HEK293 (cell line): ENCODE data around the gene CAPN5.

ENCODE experiments used
- CTCF ChIA-PET: fragments of 350-600 bp; formaldehyde crosslinking; extraction: SDS; loops from one replicate; lab custom pipeline; 2021; ENCODE audit warnings: antibody characterized with exemption; lab: Yijun Ruan, JAX
- POLR2A ChIA-PET: fragments of 300-600 bp; formaldehyde crosslinking; extraction: SDS; loops from one replicate; lab custom pipeline; 2020; ENCODE audit warnings: antibody characterized with exemption, inconsistent platforms; lab: Yijun Ruan, JAX
- H3K27ac ChIP-seq: fragments of 200-500 bp; sonication (Bioruptor generic); 2 replicates; pipeline ENCODE4 v1.5.1; 2014; ENCODE audit warnings: low read depth, low read length, control low read depth, inconsistent platforms; ENCODE audit errors: extremely low read depth
- H3K36me3 ChIP-seq, 2 experiments: fragments of 200-500 bp in 1 of 2; sonication (Bioruptor generic) in 1 of 2; 1 replicate in 1 of 2; 2 replicates in 1 of 2; pipeline ENCODE4 v1.5.1; 2014 to 2017; ENCODE audit warnings: inconsistent platforms in 2 of 2, low read length in 2 of 2; ENCODE audit not compliant: control insufficient read depth in 2 of 2, insufficient read depth in 1 of 2
- H3K4me1 ChIP-seq: fragments of 200-500 bp; sonication (Bioruptor generic); 2 replicates; pipeline ENCODE4 v1.5.1; 2014; ENCODE audit warnings: mild to moderate bottlenecking, low read length, inconsistent platforms; ENCODE audit not compliant: control insufficient read depth, insufficient read depth
- H3K4me3 ChIP-seq: 2 replicates; pipeline ENCODE4 v1.5.1; 2011; ENCODE audit warnings: low read depth, mild to moderate bottlenecking, control low read depth, low read length, moderate library complexity
- H3K9me3 ChIP-seq: fragments of 200-500 bp; sonication (Bioruptor generic); 2 replicates; pipeline ENCODE4 v1.5.1; 2014; ENCODE audit warnings: low read depth, low read length, inconsistent platforms; ENCODE audit not compliant: control insufficient read depth, insufficient read depth
- BCL11B ChIP-seq: fragments of 450-650 bp; formaldehyde crosslinking; IDR thresholded peaks from 2 replicates; pipeline ENCODE4 v1.5.1; 2016; ENCODE audit warnings: low read depth, missing biosample characterization, missing genetic modification characterization
- HIC1 ChIP-seq: fragments of 450-650 bp; formaldehyde crosslinking; IDR thresholded peaks from 2 replicates; pipeline ENCODE4 v1.5.1; 2016; ENCODE audit warnings: missing biosample characterization, missing genetic modification characterization
- HOXA7 ChIP-seq: sonication (generic); formaldehyde crosslinking; IDR thresholded peaks from 2 replicates; pipeline ENCODE4 v1.8.1; 2022; ENCODE audit warnings: missing genetic modification reagents, borderline replicate concordance
- KLF1 ChIP-seq: fragments of 450-650 bp; formaldehyde crosslinking; IDR thresholded peaks from 2 replicates; pipeline ENCODE4 v1.5.1; 2016; ENCODE audit warnings: missing biosample characterization, missing genetic modification characterization
- KLF10 ChIP-seq: fragments of 450-650 bp; IDR thresholded peaks from 2 replicates; pipeline ENCODE4 v1.5.1; 2018; ENCODE audit warnings: missing biosample characterization, mild to moderate bottlenecking, missing genetic modification characterization
- KLF7 ChIP-seq: fragments of 450-650 bp; formaldehyde crosslinking; IDR thresholded peaks from 2 replicates; pipeline ENCODE4 v1.5.1; 2016; ENCODE audit warnings: missing biosample characterization, missing genetic modification characterization, borderline replicate concordance
- KLF9 ChIP-seq: fragments of 450-650 bp; formaldehyde crosslinking; IDR thresholded peaks from 2 replicates; pipeline ENCODE4 v1.5.1; 2016; ENCODE audit warnings: missing biosample characterization, missing genetic modification characterization, low read depth
- SCRT1 ChIP-seq: fragments of 450-650 bp; formaldehyde crosslinking; IDR thresholded peaks from 2 replicates; pipeline ENCODE4 v1.5.1; 2016; ENCODE audit warnings: missing biosample characterization, missing genetic modification characterization, borderline replicate concordance
- ZNF155 ChIP-seq: fragments of 450-650 bp; formaldehyde crosslinking; IDR thresholded peaks from 2 replicates; pipeline ENCODE4 v1.5.1; 2016; ENCODE audit warnings: missing biosample characterization, missing genetic modification characterization
- ZNF175 ChIP-seq: fragments of 450-650 bp; formaldehyde crosslinking; IDR thresholded peaks from 2 replicates; pipeline ENCODE4 v1.5.1; 2016; ENCODE audit warnings: missing biosample characterization, missing genetic modification characterization
- ZNF2 ChIP-seq: fragments of 450-650 bp; formaldehyde crosslinking; IDR thresholded peaks from 2 replicates; pipeline ENCODE4 v1.5.1; 2016; ENCODE audit warnings: missing biosample characterization, missing genetic modification characterization
- ZNF239 ChIP-seq: fragments of 450-650 bp; formaldehyde crosslinking; IDR thresholded peaks from 2 replicates; pipeline ENCODE4 v1.5.1; 2016; ENCODE audit warnings: missing biosample characterization, missing genetic modification characterization
- ZNF341 ChIP-seq: fragments of 450-650 bp; formaldehyde crosslinking; IDR thresholded peaks from 2 replicates; pipeline ENCODE4; 2016; ENCODE audit warnings: low read depth, missing biosample characterization, missing genetic modification characterization
- ZNF404 ChIP-seq: fragments of 450-650 bp; formaldehyde crosslinking; IDR thresholded peaks from 2 replicates; pipeline ENCODE4 v1.5.1; 2017; ENCODE audit warnings: missing biosample characterization, missing genetic modification characterization
- ZNF433 ChIP-seq: fragments of 450-650 bp; formaldehyde crosslinking; IDR thresholded peaks from 2 replicates; pipeline ENCODE4 v1.5.1; 2016; ENCODE audit warnings: missing biosample characterization, missing genetic modification characterization, low read depth
- ZNF529 ChIP-seq: fragments of 450-650 bp; formaldehyde crosslinking; IDR thresholded peaks from 2 replicates; pipeline ENCODE4 v1.5.1; 2017; ENCODE audit warnings: missing genetic modification characterization, missing biosample characterization; ENCODE audit not compliant: insufficient replicate concordance
- ZNF530 ChIP-seq: fragments of 450-650 bp; formaldehyde crosslinking; IDR thresholded peaks from 2 replicates; pipeline ENCODE4 v1.5.1; 2016; ENCODE audit warnings: low read depth, missing biosample characterization, missing genetic modification characterization
- ZNF558 ChIP-seq: fragments of 450-650 bp; formaldehyde crosslinking; IDR thresholded peaks from 2 replicates; pipeline ENCODE4 v1.5.1; 2016; ENCODE audit warnings: missing biosample characterization, missing genetic modification characterization
- ZNF624 ChIP-seq: fragments of 450-650 bp; formaldehyde crosslinking; IDR thresholded peaks from 2 replicates; pipeline ENCODE4 v1.5.1; 2017; ENCODE audit warnings: missing biosample characterization, missing genetic modification characterization
- ZNF660 ChIP-seq: fragments of 450-650 bp; IDR thresholded peaks from 2 replicates; pipeline ENCODE4 v1.5.1; 2018; ENCODE audit warnings: missing biosample characterization, mild to moderate bottlenecking, missing genetic modification characterization
- ZNF670 ChIP-seq: fragments of 450-650 bp; formaldehyde crosslinking; IDR thresholded peaks from 2 replicates; pipeline ENCODE4 v1.5.1; 2016; ENCODE audit warnings: missing biosample characterization, missing genetic modification characterization, low read depth
- ZNF704 ChIP-seq: fragments of 450-650 bp; formaldehyde crosslinking; IDR thresholded peaks from 2 replicates; pipeline ENCODE4 v1.5.1; 2016; ENCODE audit warnings: missing biosample characterization, missing genetic modification characterization
- ZSCAN16 ChIP-seq: fragments of 450-650 bp; formaldehyde crosslinking; IDR thresholded peaks from 2 replicates; pipeline ENCODE4 v1.5.1; 2016; ENCODE audit warnings: missing biosample characterization, missing genetic modification characterization
- TF ChIP-seq, protein P1 (sequence below): fragments of 450-650 bp; formaldehyde crosslinking; IDR thresholded peaks from 2 replicates; pipeline ENCODE4 v1.5.1; 2017; ENCODE audit warnings: missing biosample characterization, missing genetic modification characterization

CAPN5 gene

DNA sequence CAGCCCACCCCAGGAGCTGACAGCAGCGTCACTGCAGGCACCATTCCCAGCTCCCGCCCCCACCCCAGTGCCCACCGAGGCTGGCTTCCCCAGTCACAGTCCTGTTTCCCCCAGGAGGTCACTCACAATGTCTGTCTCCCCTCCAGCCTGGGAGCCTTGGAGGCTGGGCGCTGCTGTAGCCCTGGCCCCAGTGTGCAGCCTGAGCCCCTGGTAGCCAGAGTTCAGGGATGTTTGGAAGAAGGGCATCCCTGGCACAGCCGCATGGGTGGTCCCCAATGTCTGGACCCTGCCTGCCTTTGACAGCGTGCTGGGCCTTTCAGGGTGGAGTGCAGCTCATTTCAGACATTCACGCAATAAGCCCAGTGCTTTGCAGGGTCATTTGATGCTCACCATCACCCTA is 4.3 kb downstream of the CAPN5 start:
- no peak overlapping the region for H3K27ac ChIP-seq
- no peaks in the 10 kb centered on the region for H3K4me1 ChIP-seq
- no peaks in the 10 kb centered on the region for H3K9me3 ChIP-seq
- TF ChIP-seq SCRT1 (no peak), ZSCAN16 (tag by site-specific recombination) (no peak), ZNF239 (no peak), ZNF433 (no peak), ZNF175 (tag by site-specific recombination) (no peak), ZNF530 (tag by site-specific recombination) (no peak)
- H3K36me3 ChIP-seq = no peaks in the 10 kb centered on the region
- POLR2A ChIA-PET = no interaction called here
- CTCF ChIA-PET = interaction anchor here (0.6 to 0.7 kb wide), 2 partner anchors 20 to 31 kb away, joined by 3 read pairs; no protein-coding TSS in a partner anchor
- no peak overlapping the region for H3K4me3 ChIP-seq

- no peak overlapping the region for H3K4me3 ChIP-seq
- ChIA-PET POLR2A (no interaction called here), CTCF (interaction anchor here (1.0 kb wide), 1 partner anchor 20 kb away, joined by 4 read pairs; no protein-coding TSS in a partner anchor)
- TF ChIP-seq, protein P1, sequence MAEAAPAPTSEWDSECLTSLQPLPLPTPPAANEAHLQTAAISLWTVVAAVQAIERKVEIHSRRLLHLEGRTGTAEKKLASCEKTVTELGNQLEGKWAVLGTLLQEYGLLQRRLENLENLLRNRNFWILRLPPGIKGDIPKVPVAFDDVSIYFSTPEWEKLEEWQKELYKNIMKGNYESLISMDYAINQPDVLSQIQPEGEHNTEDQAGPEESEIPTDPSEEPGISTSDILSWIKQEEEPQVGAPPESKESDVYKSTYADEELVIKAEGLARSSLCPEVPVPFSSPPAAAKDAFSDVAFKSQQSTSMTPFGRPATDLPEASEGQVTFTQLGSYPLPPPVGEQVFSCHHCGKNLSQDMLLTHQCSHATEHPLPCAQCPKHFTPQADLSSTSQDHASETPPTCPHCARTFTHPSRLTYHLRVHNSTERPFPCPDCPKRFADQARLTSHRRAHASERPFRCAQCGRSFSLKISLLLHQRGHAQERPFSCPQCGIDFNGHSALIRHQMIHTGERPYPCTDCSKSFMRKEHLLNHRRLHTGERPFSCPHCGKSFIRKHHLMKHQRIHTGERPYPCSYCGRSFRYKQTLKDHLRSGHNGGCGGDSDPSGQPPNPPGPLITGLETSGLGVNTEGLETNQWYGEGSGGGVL (tag by site-specific recombination) = no peak
- TF ChIP-seq KLF1 (tag by site-specific recombination) (no peak), ZNF2 (no peak), ZNF670 (tag by site-specific recombination) (no peak), ZNF624 (tag by site-specific recombination) (no peak), HOXA7 (CRISPR knock-in tag) (no peak), ZNF704 (no peak), ZNF155 (tag by site-specific recombination) (no peak), ZNF341 (tag by site-specific recombination) (no peak), ZNF558 (no peak), ZNF660 (tag by site-specific recombination) (no peak), HIC1 (tag by site-specific recombination) (no peak), BCL11B (tag by site-specific recombination) (no peak), ZNF404 (tag by site-specific recombination) (no peak), KLF9 (tag by site-specific recombination) (no peak), ZNF529 (tag by site-specific recombination) (no peak), KLF10 (tag by site-specific recombination) (no peak), KLF7 (no peak)
- TF ChIP-seq, all 188 proteins: peak for 0
- no peaks in the 10 kb centered on the region for H3K9me3 ChIP-seq
- no peaks in the 10 kb centered on the region for H3K36me3 ChIP-seq
- H3K27ac ChIP-seq = no peak overlapping the region
- H3K4me1 ChIP-seq = no peaks in the 10 kb centered on the region
These were observed 5.2 kb downstream of the CAPN5 start for GRCh38 chr11:77071671-77072605.
